ENCODE results near the gene FASN. TPM values are rescaled to one million over a fixed set of nuclear protein-coding genes. Genes with fewer than 3 reads are reported as not detected.

Gene FASN
- total RNA-seq, 4 donors from 2014 or later: 141 to 424 (median 233) TPM

DNA sequence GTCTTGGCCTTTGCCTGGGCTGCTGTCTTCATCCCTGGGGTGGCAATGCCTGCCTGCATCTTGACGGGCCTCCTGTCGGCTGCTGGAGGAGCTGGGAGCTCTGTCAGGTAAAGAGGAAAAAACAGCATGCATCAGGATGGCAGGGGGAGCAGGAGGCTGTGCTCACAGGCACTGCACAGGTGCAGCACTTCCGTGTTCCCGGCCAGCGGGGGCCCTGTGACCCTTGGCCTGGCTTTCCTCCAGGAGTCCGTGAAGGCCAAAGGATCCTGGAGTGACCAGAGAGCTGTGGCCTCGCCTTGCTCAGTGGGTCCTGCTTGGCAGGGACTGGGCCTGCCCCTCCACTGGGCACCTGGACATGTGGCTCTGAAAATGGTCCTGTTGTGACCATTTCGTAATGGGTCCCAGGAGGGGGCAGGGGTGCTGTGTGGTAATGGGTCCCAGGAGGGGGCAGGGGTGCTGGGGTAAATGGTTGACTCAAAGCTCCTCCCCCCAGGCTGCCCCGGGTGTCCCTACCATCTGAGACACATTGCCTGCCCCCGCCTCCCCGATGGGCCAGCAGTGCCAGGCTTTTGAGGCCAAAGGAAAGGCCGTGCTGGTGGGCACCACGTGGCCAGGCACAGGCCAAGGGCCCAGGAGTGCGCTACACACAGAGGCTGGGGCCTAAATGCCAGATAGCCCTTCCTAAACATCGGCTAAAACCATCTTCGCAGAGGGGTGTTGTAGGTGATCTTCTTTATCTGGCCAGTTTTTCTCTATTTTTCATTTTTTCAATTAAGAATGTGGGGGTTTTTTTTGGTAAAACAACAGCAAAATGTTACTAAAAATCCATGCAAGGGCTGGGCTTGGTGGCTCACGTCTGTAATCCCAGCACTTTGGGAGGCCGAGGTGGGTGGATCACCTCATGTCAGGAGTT is 4.0 kb upstream of the FASN start:
- 68 to 75% methylated on average over 16 to 18 of the region's 18 CpGs for WGBS, 2 donors
- no peak overlapping the region for H3K4me3 ChIP-seq (ENCODE audit: low read depth, poor library complexity, severe bottlenecking)
- no peak for DNase-seq (ENCODE audit: low spot score in 2 of 2)
- TF ChIP-seq, protein P1, sequence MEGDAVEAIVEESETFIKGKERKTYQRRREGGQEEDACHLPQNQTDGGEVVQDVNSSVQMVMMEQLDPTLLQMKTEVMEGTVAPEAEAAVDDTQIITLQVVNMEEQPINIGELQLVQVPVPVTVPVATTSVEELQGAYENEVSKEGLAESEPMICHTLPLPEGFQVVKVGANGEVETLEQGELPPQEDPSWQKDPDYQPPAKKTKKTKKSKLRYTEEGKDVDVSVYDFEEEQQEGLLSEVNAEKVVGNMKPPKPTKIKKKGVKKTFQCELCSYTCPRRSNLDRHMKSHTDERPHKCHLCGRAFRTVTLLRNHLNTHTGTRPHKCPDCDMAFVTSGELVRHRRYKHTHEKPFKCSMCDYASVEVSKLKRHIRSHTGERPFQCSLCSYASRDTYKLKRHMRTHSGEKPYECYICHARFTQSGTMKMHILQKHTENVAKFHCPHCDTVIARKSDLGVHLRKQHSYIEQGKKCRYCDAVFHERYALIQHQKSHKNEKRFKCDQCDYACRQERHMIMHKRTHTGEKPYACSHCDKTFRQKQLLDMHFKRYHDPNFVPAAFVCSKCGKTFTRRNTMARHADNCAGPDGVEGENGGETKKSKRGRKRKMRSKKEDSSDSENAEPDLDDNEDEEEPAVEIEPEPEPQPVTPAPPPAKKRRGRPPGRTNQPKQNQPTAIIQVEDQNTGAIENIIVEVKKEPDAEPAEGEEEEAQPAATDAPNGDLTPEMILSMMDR (IDR thresholded peaks at IDR 0.05): no peak
- TF ChIP-seq POLR2A (IDR thresholded peaks at IDR 0.05): no peak
- intact Hi-C loops (cut with DNase I; ENCODE audit: low total_unique reads): no loop called here

DNA sequence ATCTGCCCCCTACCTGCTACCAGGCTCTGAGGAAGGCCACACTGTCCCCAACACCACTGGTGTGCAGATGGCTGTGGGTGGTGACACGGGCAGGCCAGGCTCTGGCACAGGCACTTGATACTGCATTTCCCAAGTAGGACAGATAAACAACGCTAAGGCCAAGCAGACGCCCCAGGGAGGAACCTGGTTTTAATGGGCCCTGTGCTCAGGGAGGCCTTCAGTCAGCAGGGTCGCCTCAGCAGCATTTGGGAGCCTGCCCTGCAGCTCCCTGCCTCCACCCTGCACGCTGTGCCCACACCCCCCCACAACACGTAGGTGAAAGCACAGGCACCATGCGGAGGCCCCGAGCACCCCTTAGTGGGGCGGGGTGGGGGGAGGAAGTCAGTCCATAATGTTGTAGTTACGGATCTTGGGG is 3.3 kb upstream of the FASN start:
- intact Hi-C loops (cut with DNase I; ENCODE audit: low total_unique reads): no loop called here
- no peak overlapping the region for H3K4me3 ChIP-seq (ENCODE audit: low read depth, poor library complexity, severe bottlenecking)
- no peak for DNase-seq (ENCODE audit: low spot score in 2 of 2)
- TF ChIP-seq, protein P1 (IDR thresholded peaks at IDR 0.05): no peak
- no peak for TF ChIP-seq POLR2A (IDR thresholded peaks at IDR 0.05)
- 48 to 61% methylated on average over 5 to 7 of the region's 10 CpGs for WGBS, 2 donors

DNA sequence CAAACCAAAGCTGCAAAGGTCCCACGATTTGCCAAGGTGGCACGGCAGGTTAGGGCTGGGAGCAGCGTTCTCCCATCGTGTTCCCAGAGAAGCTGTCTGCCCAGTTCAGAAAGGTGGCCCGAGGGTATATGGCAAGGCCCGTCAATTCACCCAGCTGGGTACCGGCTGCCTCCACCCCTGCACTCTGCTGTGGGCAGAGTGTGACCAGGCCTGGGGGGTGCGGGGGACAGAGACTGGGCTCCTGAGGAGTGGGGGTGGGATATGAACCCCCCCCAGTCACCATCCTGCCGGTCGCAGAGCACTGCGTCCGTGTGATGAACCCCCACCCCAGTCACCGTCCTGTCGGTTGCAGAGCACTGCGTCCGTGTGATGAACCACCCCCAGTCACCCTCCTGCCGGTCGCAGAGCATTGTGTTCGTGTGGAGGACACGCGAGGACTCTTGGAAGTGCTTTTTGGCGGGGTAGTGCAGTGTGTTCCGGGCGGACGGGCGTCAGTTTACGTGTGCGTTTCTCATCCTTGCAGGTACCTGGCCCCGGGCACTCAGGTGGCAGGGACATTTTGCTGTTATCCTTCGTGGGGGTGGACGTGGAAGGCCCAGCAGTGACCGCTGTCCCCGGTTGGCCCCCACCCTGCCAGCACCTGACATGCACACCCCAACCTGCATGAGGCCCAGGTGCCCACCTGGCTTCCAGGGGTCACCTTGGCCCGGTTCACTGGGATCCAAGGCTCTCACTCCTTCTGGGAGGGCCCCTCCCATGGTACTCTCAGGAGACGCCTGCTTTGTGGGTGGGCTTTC is 2.7 kb upstream of the FASN start:
- TF ChIP-seq POLR2A (IDR thresholded peaks at IDR 0.05): no peak
- TF ChIP-seq, protein P1 (IDR thresholded peaks at IDR 0.05): no peak
- intact Hi-C loops (cut with DNase I; ENCODE audit: low total_unique reads): no loop called here
- H3K4me3 ChIP-seq (ENCODE audit: low read depth, poor library complexity, severe bottlenecking): no peak overlapping the region
- WGBS, 2 donors: 65 to 67% methylated on average over 21 to 35 of the region's 35 CpGs
- DNase-seq (ENCODE audit: low spot score in 2 of 2): no peak

DNA sequence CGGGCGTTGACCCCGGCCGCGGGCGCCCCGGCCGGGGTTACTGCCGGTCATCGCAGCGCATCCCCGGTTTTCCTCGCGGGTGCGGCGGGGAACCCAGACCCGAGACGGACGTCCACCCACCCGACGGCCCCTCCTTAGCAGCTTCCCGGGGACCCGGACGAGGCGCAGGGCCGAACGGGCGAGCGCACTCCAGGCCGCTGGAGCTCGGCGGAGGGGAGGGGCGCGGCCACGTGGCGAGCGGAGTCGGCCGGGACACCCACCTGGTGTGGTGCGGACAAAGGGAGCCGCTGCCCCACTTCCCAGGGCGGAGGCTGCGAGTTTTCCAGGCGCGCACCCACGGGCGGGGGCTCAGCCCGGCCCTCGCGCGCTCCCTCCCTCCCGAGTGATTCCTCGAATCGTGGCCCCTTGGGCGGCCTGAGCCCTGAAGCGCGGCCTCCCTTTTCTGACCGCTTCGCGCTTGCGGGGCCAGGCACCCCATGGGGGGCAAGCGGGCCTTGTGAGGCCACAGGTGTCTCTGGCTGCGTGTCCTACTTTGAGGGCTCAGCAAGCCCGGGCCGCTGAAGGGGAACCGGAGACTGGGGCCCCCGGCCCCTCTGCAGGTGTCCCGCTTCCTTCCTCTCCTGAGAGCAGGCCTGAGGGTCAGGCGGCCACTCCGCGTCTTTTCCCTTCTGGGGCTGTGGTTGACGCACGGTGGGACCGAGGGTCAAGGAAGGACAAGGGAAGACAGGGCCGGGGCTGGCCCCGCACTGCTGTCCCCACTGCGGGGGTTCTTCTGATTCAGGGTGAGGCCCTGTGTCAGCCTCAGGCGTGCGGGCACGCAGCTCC is 1.1 kb upstream of the FASN start:
- H3K4me3 ChIP-seq (ENCODE audit: low read depth, poor library complexity, severe bottlenecking): peak overlapping the region; percentile 38
- DNase-seq (ENCODE audit: low spot score in 2 of 2): no peak
- 26 to 49% methylated on average over 15 to 32 of the region's 80 CpGs for WGBS, 2 donors
- no peak for TF ChIP-seq POLR2A (IDR thresholded peaks at IDR 0.05)
- TF ChIP-seq, protein P1 (IDR thresholded peaks at IDR 0.05): no peak
- intact Hi-C loops (cut with DNase I; ENCODE audit: low total_unique reads): no loop called here

DNA sequence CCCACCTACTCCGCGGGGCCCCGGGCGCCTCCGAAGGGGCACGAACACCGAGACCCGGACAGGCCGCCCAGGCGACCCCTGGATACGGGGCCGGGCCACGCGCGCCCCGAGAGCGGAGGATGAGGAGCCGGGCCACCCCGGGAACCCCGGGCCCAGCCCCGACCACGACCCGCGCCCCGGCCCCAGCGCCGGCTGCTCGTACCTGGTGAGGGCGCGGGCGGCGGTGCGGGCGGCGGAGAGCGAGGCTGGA is 192 bp downstream of the FASN start:
- H3K4me3 ChIP-seq (ENCODE audit: low read depth, poor library complexity, severe bottlenecking): peak overlapping the region; percentile 72
- TF ChIP-seq, protein P1 (IDR thresholded peaks at IDR 0.05): no peak
- no peak for TF ChIP-seq POLR2A (IDR thresholded peaks at IDR 0.05)
- DNase-seq (ENCODE audit: low spot score in 2 of 2): no peak
- 0% methylated on average over 3 of the region's 36 CpGs; no CpG with 5 or more reads in 1 of the 2 donors for WGBS, 2 donors
- intact Hi-C loops (cut with DNase I; ENCODE audit: low total_unique reads): no loop called here
